Stimulated activated memory B cell treated with anti-CD40 and anti-IgM and Interleukin-4, amounts not matched to agents 10 μg/mL and 1 μg/mL and 100 μg/mL, for 72 hours (primary cell): ENCODE data around the gene NCDN.
"Not testable (repeated sequence)": the region's sequence is repeated elsewhere in the genome, so short reads cannot be mapped to it uniquely, and the experiment has no call there.

Source experiments
- ATAC-seq: fragments of 150-1000 bp; cut with Tn5 transposase; 2 replicates; pipeline ENCODE4 v1.10.0; 2021
- H3K27ac Mint-ChIP-seq: one replicate; pipeline ENCODE4 v1.8.0; 2022; ENCODE audit warnings: mild to moderate bottlenecking, mixed read lengths
- H3K27me3 Mint-ChIP-seq: one replicate; pipeline ENCODE4 v1.8.0; 2022; ENCODE audit warnings: mixed read lengths
- H3K36me3 Mint-ChIP-seq: one replicate; pipeline ENCODE4 v1.8.0; 2022; ENCODE audit warnings: mixed read lengths
- H3K4me1 Mint-ChIP-seq: one replicate; pipeline ENCODE4 v1.8.0; 2022; ENCODE audit warnings: mixed read lengths
- H3K4me3 Mint-ChIP-seq: one replicate; pipeline ENCODE4 v1.8.0; 2022; ENCODE audit warnings: mild to moderate bottlenecking, moderate library complexity, mixed read lengths
- H3K9me3 Mint-ChIP-seq: one replicate; pipeline ENCODE4 v1.8.0; 2022; ENCODE audit warnings: mixed read lengths

The NCDN gene

DNA sequence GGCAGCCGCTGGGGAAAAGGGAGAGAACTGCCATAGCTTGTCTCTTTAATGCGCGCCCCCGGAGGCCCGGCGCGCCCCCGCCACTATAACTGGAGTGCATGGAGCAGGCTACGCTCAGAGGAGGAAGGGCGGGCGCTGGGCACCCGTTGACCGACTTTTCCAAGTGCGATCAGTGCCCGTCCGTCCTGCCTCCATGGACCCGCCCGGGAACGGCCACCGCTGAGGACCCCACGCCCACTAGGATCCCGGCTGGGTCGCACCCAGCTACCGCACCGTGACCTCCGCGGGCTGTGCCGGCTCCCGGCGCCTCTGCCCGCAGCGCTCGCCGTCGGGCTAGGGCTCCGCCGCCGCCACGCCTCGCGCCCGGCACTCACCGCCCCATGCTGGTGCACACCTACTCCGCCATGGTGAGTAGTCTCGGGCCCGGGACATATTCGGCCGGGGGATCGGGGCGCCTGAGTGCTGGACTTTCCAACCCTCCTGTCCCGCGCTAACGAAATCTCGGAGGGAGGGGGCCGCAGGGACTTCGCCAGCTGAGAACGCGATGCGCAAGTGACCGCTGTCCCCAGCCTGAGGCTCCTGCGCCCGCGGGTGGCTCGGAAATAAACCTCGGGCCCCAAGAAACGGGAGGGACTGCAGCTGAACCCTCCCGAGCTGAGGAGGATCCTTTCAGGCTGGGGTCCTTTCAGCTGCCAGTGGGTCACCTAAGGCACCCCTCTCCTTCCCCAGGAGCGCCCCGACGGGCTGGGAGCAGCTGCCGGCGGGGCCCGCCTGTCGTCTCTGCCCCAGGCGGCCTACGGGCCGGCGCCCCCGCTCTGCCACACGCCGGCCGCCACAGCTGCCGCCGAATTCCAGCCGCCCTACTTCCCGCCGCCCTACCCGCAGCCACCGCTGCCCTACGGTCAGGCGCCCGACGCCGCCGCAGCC is 15.9 kb downstream of the NCDN start, which contains the start of gene TFAP2E:
TSS of gene TFAP2E (plus strand) at position 117 of the 927 bp plus-strand sequence. CDS start at position 381, 264 bp downstream.
- peak; percentile 35 for ATAC-seq
- H3K4me1 Mint-ChIP-seq: peaks cover 24% of the 10 kb centered on the region
- H3K9me3 Mint-ChIP-seq: no peaks in the 10 kb centered on the region
- peaks cover 17% of the 10 kb centered on the region for H3K27me3 Mint-ChIP-seq
- no peak within 1 kb of the TSS for H3K27ac Mint-ChIP-seq
- H3K4me3 Mint-ChIP-seq: no peak within 1 kb of the TSS
- H3K36me3 Mint-ChIP-seq: no peaks in the 10 kb centered on the region

DNA sequence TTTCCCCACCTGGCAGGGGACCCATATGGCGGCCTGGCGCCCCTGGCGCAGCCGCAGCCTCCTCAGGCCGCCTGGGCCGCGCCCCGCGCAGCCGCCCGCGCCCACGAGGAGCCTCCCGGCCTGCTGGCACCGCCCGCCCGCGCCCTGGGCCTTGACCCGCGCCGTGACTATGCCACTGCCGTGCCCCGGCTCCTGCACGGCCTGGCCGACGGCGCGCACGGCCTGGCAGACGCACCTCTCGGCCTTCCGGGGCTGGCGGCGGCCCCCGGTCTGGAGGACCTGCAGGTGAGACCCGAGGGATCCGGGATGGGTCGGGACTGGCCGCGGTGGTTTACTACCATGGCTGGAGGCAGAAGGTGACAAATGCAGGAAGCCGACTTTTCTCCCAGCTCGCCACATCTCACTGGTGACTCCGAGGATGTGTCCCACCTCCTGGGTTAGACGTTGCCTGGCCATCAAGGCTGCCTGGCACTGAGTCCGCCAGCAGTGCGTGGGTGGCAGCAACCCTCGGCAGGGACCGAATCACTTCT is 16.6 kb downstream of the NCDN start:
- peaks cover 21% of the 10 kb centered on the region for H3K4me1 Mint-ChIP-seq
- ATAC-seq: peak; percentile 14

DNA sequence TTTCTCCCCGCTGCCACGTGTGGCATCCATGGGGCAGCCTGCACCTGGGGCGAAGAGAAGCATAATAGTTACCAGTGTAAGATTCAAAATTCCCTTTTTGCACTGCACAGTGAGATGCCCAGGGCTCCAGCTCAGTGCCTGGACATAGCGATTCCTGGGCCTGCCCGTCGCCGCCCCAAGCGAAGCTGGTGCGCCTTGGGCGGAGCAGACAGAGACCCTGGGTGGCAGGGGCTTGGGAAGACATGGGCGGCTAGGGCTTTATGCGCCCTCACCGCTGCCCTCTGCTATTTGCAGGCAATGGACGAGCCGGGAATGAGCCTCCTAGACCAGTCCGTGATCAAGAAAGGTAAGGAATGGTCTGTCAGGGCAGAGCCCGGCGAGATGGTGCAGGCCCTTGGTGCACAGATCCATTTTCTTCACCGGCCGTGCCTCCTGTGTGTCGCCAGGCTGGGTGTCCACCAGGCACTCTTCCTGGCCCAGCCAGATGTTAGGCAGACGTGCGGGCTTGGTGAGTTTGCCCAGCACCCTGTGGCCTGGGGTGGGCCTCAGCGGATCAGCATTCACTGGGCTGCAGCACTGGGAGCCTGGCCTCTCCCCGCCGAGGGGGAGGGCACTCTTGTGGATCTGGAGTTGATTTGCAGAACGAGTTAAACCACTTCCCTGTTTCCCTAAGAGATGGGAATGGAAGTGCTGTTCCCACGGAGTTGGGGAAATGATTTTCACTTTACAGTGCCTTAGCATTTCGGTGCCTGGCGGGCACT is 17.2 kb downstream of the NCDN start:
- H3K27me3 Mint-ChIP-seq: peaks cover 17% of the 10 kb centered on the region
- peaks cover 21% of the 10 kb centered on the region for H3K4me1 Mint-ChIP-seq
- H3K27ac Mint-ChIP-seq: no peak overlapping the region
- no peak for ATAC-seq
- no peaks in the 10 kb centered on the region for H3K9me3 Mint-ChIP-seq
- no peaks in the 10 kb centered on the region for H3K36me3 Mint-ChIP-seq
- H3K4me3 Mint-ChIP-seq: no peak overlapping the region

More for the DNA sequence above, 16.6 kb downstream of the NCDN start:
- no peak overlapping the region for H3K27ac Mint-ChIP-seq
- H3K4me3 Mint-ChIP-seq: no peak overlapping the region
- H3K36me3 Mint-ChIP-seq: no peaks in the 10 kb centered on the region
- no peaks in the 10 kb centered on the region for H3K9me3 Mint-ChIP-seq
- peaks cover 17% of the 10 kb centered on the region for H3K27me3 Mint-ChIP-seq

DNA sequence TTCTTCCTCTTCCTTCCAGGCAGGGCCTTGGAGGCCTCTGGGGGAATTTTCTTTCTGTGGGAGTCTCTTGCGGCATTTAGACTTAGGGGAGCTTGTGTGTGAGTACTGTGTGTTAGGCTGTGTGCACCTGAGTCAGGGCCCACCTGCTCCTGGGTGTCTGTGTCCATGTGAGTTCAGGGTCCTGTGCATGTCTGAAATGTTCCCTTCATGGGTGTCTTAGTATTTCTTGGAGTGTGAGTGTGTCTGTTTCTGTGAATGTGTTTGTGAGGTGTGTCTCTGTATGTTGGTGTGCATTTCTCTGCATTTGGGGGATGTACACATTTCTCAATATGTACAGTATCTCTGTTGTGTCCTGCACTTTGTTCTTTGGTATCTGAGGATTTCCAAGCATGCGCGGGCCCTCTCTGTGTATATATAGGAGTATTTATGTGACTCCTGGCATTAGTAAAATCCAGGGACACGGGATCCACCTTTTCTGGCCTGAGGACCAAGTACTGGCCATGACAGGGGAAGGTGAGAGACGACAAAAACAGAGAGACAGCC is 17.9 kb downstream of the NCDN start:
- Mint-ChIP-seq H3K27me3 (peaks cover 17% of the 10 kb centered on the region), H3K9me3 (no peaks in the 10 kb centered on the region), H3K36me3 (no peaks in the 10 kb centered on the region), H3K4me1 (peaks cover 21% of the 10 kb centered on the region), H3K27ac (no peak overlapping the region), H3K4me3 (no peak overlapping the region)
- no peak for ATAC-seq

DNA sequence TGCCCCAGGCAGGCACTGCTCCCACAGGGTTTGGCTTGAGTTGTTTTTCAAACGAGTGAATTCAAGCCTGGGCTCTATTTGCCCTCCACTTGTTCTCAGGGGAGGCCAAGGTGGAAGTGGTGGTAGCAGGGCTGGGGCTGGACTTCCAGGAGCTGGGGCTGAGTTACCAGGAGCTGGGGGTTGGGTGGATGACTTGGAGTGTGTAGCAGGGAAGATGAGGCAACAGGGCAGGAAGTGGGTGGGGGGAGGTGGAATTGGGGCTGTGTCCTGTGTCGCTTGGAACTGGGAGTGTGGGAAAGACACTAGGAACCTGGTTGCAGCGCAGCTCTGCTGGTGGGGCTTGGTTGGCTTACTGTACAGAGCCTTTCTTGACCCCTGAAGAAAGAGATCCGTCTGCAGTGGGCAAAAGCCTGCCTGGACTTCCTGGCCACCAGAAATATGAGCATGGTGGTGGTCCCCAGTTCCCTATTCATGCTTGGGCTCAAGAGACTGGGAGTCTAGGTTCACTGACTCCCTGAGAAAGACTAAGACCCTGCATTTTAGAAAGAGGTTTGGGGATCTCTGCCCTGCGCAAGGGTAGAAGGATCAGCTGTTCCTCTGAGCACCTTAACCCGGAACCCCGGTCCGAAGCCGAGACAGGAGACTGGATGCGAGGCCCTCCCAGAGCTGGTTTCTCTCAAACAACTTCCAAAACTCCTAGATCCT is 18.6 kb downstream of the NCDN start:
- H3K9me3 Mint-ChIP-seq: no peaks in the 10 kb centered on the region

DNA sequence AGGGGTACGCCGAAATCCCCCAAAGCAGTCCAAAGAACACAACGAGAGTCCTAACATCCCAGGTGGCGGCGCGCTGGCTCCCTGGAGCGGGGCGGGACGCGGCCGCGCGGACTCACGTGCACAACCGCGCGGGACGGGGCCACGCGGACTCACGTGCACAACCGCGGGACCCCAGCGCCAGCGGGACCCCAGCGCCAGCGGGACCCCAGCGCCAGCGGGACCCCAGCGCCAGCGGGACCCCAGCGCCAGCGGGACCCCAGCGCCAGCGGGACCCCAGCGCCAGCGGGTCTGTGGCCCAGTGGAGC is 19.1 kb downstream of the NCDN start:
- H3K36me3 Mint-ChIP-seq: not testable (repeated sequence)

More for the DNA sequence above, 18.6 kb downstream of the NCDN start:
- Mint-ChIP-seq H3K27me3 (peaks cover 17% of the 10 kb centered on the region), H3K27ac (peak overlapping the region; percentile 85), H3K36me3 (no peaks in the 10 kb centered on the region), H3K4me3 (peak overlapping the region; percentile 75), H3K4me1 (peaks cover 21% of the 10 kb centered on the region)
- no peak for ATAC-seq

DNA sequence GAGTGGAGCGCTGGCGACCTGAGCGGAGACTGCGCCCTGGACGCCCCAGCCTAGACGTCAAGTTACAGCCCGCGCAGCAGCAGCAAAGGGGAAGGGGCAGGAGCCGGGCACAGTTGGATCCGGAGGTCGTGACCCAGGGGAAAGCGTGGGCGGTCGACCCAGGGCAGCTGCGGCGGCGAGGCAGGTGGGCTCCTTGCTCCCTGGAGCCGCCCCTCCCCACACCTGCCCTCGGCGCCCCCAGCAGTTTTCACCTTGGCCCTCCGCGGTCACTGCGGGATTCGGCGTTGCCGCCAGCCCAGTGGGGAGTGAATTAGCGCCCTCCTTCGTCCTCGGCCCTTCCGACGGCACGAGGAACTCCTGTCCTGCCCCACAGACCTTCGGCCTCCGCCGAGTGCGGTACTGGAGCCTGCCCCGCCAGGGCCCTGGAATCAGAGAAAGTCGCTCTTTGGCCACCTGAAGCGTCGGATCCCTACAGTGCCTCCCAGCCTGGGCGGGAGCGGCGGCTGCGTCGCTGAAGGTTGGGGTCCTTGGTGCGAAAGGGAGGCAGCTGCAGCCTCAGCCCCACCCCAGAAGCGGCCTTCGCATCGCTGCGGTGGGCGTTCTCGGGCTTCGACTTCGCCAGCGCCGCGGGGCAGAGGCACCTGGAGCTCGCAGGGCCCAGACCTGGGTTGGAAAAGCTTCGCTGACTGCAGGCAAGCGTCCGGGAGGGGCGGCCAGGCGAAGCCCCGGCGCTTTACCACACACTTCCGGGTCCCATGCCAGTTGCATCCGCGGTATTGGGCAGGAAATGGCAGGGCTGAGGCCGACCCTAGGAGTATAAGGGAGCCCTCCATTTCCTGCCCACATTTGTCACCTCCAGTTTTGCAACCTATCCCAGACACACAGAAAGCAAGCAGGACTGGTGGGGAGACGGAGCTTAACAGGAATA is 19.7 kb downstream of the NCDN start:
- Mint-ChIP-seq H3K36me3 (no peaks in the 10 kb centered on the region), H3K4me3 (peak overlapping the region; percentile 79), H3K27ac (peak overlapping the region; percentile 85), H3K4me1 (peaks cover 21% of the 10 kb centered on the region), H3K27me3 (peaks cover 17% of the 10 kb centered on the region), H3K9me3 (no peaks in the 10 kb centered on the region)
- peak; percentile 86 for ATAC-seq

More for the DNA sequence above, 19.1 kb downstream of the NCDN start:
- Mint-ChIP-seq H3K4me3 (peak overlapping the region; percentile 79), H3K27me3 (peaks cover 17% of the 10 kb centered on the region), H3K4me1 (peaks cover 21% of the 10 kb centered on the region), H3K27ac (peak overlapping the region; percentile 85)
- not testable (repeated sequence) for H3K9me3 Mint-ChIP-seq, ATAC-seq

DNA sequence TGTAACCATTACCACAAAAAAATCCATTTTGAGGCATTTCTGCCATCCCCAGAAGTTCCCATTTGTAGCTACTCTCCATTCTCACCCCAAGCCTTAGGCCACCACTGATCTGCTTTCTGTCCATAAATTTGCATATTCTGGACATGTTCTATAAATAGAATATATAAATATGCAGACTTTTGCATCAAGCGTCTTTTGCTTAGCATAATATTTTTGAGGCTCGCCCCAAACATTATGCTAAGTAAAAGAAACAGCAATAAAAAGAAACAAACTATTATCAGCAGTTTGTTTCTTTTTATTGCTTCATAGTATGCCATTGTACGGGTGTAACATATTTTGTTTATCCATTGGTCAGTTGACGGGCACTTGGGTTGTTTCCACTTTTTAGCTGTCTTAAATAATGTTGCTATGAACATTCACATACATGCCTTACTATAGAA is 23.4 kb downstream of the NCDN start:
- H3K36me3 Mint-ChIP-seq: no peaks in the 10 kb centered on the region
- H3K4me1 Mint-ChIP-seq: peaks cover 21% of the 10 kb centered on the region
- no peaks in the 10 kb centered on the region for H3K27me3 Mint-ChIP-seq
- no peak for ATAC-seq
- no peak overlapping the region for H3K27ac Mint-ChIP-seq
- no peak overlapping the region for H3K4me3 Mint-ChIP-seq
- no peaks in the 10 kb centered on the region for H3K9me3 Mint-ChIP-seq

DNA sequence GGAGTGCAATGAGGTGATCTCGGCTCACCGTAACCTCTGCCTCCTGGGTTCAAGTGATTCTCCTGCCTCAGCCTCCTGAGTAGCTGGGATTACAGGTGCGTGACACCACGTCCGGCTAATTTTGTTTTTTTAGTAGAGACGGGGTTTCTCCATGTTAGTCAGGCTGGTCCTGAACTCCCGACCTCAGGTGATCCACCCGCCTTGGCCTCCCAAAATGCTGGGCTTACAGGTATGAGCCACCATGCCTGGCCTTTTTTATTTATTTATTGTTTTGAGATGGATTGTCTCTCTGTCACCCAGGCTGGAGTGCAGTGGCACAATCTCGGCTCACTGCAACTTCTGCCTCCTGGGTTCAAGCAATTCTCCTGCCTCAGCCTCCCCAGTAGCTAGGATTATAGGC is 24.0 kb downstream of the NCDN start:
- not testable (repeated sequence) for H3K27me3 Mint-ChIP-seq, ATAC-seq, H3K27ac Mint-ChIP-seq, H3K36me3 Mint-ChIP-seq, H3K9me3 Mint-ChIP-seq, H3K4me3 Mint-ChIP-seq
- peaks cover 16% of the 10 kb centered on the region for H3K4me1 Mint-ChIP-seq

DNA sequence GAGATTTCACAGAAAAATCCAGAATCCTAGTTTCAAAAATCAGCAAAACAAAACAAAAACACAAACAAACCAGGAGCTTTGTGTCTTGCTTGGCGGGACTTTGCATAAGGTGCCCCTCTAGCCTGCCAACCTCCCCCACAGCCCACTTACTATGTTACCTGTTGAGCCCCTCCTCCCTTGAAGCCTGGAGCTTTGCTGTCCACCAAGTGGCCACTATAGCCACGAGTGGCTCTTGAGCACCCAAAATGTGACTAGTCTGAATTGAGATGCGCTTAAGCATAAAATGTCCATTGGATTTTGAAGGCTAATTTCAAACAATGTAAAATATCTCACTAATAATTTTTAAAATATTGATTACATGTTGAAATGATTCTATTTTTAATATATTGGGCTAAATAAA is 27.7 kb downstream of the NCDN start:
- no peaks in the 10 kb centered on the region for H3K27me3 Mint-ChIP-seq
- no peak for ATAC-seq
- H3K4me1 Mint-ChIP-seq: no peaks in the 10 kb centered on the region
- no peaks in the 10 kb centered on the region for H3K36me3 Mint-ChIP-seq
- H3K9me3 Mint-ChIP-seq: no peaks in the 10 kb centered on the region
- no peak overlapping the region for H3K4me3 Mint-ChIP-seq
- H3K27ac Mint-ChIP-seq: no peak overlapping the region

DNA sequence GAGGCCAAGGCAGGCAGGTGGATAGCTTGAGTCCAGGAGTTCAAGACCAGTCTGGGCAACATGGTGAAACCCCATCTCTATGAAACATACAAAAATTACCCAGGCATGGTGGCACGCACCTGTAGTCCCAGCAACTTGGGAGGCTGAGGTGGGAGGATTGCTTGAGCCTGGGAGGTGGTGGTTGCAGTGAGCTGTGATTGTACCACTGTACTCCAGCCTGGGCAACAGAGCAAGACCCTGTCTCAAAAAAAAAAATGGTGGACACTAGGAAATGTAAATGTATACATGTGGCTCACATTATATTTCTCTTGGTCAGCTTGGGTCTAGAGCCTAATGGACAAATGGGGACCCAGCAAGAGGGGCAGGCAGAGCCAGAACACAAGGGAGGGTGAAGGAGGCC is 28.2 kb downstream of the NCDN start:
- H3K4me3 Mint-ChIP-seq, ATAC-seq, H3K27ac Mint-ChIP-seq, H3K4me1 Mint-ChIP-seq, H3K9me3 Mint-ChIP-seq, H3K36me3 Mint-ChIP-seq, H3K27me3 Mint-ChIP-seq: not testable (repeated sequence)

DNA sequence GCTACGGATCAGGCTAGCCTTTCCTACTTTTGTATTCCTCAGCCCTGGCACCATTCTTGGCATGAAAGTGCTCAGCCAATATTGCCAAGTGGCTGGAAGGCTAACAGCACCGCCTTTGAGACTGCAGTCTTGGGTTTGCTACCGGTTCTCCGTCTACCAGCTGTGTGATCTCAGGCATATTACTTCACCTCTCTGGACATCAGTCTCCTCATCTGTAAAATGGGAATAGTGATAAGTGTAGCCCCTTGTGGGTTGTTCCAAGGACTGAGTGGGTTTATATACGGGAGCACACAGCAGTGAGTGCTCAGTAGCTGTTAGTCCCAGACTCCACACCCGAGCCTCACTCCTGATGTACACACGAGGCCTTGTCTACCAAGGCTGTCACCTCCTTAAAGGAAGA is 29.2 kb downstream of the NCDN start:
- no peak for ATAC-seq
- no peak overlapping the region for H3K4me3 Mint-ChIP-seq
- no peaks in the 10 kb centered on the region for H3K27me3 Mint-ChIP-seq
- H3K27ac Mint-ChIP-seq: no peak overlapping the region
- H3K36me3 Mint-ChIP-seq: peaks cover 6% of the 10 kb centered on the region
- no peaks in the 10 kb centered on the region for H3K9me3 Mint-ChIP-seq
- no peaks in the 10 kb centered on the region for H3K4me1 Mint-ChIP-seq

DNA sequence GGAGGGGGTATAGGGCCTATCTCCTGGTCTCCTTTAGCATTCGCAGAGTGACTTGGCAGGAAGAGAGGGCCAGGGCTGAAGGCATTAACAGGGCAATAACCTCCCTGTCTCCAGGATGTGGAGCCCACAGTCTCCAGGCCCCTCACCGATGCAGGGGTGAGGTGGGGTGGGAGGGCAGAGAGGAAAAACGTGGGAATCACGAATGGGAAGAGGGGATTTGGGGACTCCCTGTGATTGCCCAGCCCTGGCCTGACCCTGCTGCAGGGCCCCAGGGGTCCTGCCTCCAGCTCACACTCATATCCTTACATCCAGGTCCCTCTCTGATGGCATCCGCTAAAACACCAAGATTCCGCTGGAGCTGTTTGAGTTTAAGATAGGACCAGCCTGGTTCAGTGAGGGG is 30.1 kb downstream of the NCDN start:
- ATAC-seq: no peak
- Mint-ChIP-seq H3K27ac (no peak overlapping the region), H3K4me3 (no peak overlapping the region), H3K9me3 (no peaks in the 10 kb centered on the region), H3K27me3 (no peaks in the 10 kb centered on the region), H3K36me3 (peaks cover 6% of the 10 kb centered on the region), H3K4me1 (no peaks in the 10 kb centered on the region)
